Liver (tissue), 3 donors: ENCODE measurements around the gene PROX2.

ENCODE experiments used
- ATF3 ChIP-seq: IDR thresholded peaks from 2 replicates; pipeline ENCODE4 v1.6.1; 2016; ENCODE audit warnings: antibody characterized with exemption
- CTCF ChIP-seq: fragments of 150-350 bp; IDR thresholded peaks from 2 replicates; pipeline ENCODE4 v1.5.1; 2017; ENCODE audit warnings: improper control_type of control experiment, low read depth, low read length; ENCODE audit not compliant: missing input control
- EGR1 ChIP-seq, 2 donors: IDR thresholded peaks; 2 replicates each; pipeline ENCODE4 v1.6.1; 2016 to 2018; ENCODE audit warnings: antibody characterized with exemption in 2 of 2, low read depth in 2 of 2
- GABPA ChIP-seq, 2 donors: IDR thresholded peaks in 1 of 2; conservative IDR thresholded peaks in 1 of 2; 2 replicates each; pipeline ENCODE4 v1.6.1; 2016; ENCODE audit warnings: antibody characterized with exemption in 2 of 2, mild to moderate bottlenecking in 1 of 2, moderate library complexity in 1 of 2
- JUND ChIP-seq, 2 donors: IDR thresholded peaks; 2 replicates each; pipeline ENCODE4 v1.6.1; 2016; ENCODE audit warnings: antibody characterized with exemption in 2 of 2
- MAX ChIP-seq: IDR thresholded peaks from 2 replicates; pipeline ENCODE4 v1.6.1; 2016; ENCODE audit warnings: antibody characterized with exemption
- RAD21 ChIP-seq, 2 donors: IDR thresholded peaks; 2 replicates each; pipeline ENCODE4 v1.6.1; 2016; ENCODE audit warnings: antibody characterized with exemption in 2 of 2, mild to moderate bottlenecking in 2 of 2
- REST ChIP-seq: IDR thresholded peaks from 2 replicates; pipeline ENCODE4 v1.6.1; 2016; ENCODE audit warnings: antibody characterized with exemption, mild to moderate bottlenecking
- SP1 ChIP-seq: IDR thresholded peaks from 2 replicates; pipeline ENCODE4 v1.6.1; 2018; ENCODE audit warnings: antibody characterized with exemption, mild to moderate bottlenecking
- TAF1 ChIP-seq: conservative IDR thresholded peaks from 2 replicates; pipeline ENCODE4 v1.6.1; 2016; ENCODE audit warnings: antibody characterized with exemption, mild to moderate bottlenecking
- YY1 ChIP-seq: IDR thresholded peaks from 2 replicates; pipeline ENCODE4 v1.6.1; 2016; ENCODE audit warnings: antibody characterized with exemption, mild to moderate bottlenecking
- ZBTB33 ChIP-seq: IDR thresholded peaks from 2 replicates; pipeline ENCODE4 v1.6.1; 2016; ENCODE audit warnings: antibody characterized with exemption
- donor health status: healthy.
- donor health status: healthy.

GRCh38 chr14:74856366-74856765, 19.6 kb downstream of the PROX2 start:
- TF ChIP-seq CTCF (no peak), TAF1 (no peak), EGR1 (IDR thresholded peaks at IDR 0.05; ENCODE audit: low read depth in 2 of 2) (no peak), MAX (no peak), GABPA (IDR thresholded peaks at IDR 0.05 in 1 of 2, conservative IDR thresholded peaks at IDR 0.05 in 1 of 2) (no peak), REST (no peak), YY1 (no peak), JUND (IDR thresholded peaks at IDR 0.05) (no peak), ATF3 (no peak), ZBTB33 (no peak), RAD21 (IDR thresholded peaks at IDR 0.05) (no peak), SP1 (no peak)
